NCI-H2029 treated with DMSO at 0.1 percent for 48 hours (cell line): ENCODE measurements around the gene ACO2.
A peak's percentile ranks its signal among the peaks of the same experiment; 100 is the strongest.

Experiments
- DNase-seq: peaks from one replicate; lab custom pipeline; 2025; lab: John Stamatoyannopoulos, UW

Gene ACO2

DNA sequence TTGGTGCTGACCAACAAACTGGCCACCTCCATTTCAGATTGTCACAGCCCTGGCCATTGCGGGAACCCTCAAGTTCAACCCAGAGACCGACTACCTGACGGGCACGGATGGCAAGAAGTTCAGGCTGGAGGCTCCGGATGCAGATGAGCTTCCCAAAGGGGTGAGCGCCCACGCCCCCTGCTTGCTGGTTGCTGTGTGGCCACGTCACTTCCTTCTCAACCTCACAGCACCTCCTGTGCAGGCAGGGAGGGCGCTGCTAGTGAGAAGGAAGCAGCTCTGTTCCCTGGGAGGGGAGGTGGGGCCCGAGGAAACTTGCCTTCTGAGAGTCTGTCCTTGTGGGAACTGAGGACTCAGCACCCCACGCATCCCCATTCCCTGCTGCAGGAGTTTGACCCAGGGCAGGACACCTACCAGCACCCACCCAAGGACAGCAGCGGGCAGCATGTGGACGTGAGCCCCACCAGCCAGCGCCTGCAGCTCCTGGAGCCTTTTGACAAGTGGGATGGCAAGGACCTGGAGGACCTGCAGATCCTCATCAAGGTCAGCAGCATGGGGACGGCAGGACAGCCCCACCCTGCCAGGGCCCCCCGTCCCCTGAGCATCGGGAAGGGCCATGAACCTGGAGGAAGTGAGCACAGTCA, 56.0 kb downstream of the ACO2 start:
- DNase-seq = no peak

DNA sequence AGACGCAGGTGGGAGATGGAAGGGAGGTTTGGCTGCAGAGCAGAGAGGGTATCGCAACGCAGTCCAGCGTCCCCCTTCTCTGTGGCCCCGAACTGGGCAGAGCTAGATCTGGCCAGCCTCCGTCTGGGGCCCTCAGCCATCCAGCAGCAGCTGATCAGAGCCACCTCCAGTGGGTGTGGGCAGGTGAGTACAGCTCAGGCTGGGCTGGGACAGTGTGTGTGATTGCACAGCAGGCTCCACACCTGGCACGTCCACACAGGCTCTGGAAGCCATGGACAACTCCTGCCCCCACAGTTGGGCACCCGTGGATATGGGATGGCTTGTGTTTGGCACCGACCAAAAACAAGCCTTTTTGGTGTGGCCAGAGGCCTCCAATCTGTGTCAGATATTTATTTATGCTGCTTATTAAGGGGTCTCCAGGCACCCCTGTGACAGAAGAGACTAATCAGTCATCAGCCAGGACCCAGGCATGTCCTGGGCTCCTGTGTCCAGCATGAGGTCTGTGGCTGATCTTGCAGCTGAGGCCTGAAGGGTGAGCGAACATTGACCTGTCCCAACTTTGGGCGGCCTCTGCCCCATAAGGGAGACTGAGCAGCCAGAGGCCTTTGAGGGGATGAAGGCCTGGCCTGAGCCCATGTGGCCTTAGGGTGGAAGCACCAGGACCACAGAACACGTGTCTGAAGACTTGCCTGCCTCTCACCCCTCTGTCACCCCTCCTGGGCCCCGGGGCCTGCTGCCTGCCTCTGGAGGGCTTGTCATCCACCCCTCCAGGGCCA, 56.7 kb downstream of the ACO2 start:
- DNase-seq = no peak

DNA sequence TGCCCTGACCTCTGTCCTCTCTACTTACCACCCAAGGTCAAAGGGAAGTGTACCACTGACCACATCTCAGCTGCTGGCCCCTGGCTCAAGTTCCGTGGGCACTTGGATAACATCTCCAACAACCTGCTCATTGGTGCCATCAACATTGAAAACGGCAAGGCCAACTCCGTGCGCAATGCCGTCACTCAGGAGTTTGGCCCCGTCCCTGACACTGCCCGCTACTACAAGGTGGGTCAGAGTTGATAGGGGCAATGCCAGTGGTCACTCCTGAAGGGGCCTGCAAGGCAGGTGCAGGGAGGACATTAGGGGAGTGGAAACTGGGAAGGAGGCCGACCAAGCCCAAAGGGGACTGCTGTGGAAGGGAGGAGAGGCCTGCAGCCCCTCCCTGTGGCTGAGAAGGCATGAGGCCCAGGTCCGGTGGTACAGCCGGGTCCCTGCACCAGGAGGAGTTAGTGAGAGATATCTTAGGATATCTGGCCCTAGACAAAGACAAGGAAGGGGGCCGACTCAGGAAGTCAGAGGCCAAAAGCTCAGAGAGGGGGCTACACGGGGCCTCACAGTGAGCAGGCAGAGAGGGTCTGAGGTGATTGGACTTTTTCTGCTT, 57.4 kb downstream of the ACO2 start:
- DNase-seq = no peak

DNA sequence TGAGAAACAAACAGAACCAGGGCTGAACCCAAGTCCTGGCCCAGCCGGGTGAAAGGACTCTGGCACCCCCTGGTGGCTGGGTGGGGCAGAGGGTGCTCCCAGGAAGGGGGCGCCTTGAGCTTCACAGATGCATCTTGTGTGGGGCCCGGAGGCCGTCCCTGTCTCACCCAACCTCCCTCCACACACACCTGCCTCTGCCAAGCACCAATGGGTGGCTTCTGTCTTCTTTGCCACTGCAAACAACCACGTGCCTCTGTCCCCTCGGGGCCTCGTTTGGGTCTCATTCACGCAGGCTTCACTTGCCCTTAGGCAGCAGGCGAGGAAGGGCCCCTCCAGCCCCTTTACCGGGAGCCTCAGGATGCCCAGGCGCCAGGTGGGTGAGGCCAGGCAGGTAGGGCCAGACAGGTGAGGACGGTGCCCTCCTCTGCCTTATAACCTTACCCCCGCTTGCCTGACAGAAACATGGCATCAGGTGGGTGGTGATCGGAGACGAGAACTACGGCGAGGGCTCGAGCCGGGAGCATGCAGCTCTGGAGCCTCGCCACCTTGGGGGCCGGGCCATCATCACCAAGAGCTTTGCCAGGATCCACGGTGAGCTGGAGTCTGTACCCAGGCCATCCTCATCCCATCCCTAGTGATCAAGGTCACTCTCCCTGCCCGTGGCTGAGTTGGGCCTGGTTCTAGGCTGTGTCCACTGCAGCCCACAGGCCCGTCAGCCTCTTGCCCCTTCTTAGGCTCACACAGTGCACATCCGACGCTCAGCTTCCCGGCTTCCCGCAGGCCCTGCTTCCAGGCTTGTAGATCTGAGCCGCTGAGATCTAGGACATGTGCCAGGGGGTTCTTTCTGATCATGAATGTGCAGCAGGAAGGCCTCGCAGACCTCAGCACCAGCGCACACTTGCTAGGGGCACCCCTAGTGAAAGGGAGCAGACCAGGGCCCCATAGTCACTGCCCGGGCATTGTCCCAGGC, 58.2 kb downstream of the ACO2 start:
- no peak for DNase-seq

DNA sequence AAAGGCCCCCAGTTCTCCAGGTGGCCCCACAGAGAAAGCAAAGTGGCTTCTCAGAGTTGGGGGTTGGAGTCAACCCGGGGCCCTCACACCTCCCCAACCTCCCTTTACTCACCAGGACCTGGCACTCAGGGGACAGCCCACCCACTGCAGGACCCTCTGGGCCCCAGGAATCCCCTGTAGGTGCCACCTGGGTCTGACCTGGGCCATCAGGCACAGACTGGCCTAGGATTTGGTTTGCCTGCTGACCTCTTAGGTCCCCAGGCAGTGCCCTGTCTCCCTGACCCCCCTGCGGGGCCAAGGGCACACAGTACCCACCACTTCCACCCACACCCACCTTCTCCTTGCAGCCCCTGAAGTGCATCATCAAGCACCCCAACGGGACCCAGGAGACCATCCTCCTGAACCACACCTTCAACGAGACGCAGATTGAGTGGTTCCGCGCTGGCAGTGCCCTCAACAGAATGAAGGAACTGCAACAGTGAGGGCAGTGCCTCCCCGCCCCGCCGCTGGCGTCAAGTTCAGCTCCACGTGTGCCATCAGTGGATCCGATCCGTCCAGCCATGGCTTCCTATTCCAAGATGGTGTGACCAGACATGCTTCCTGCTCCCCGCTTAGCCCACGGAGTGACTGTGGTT, 59.3 kb downstream of the ACO2 start:
- no peak for DNase-seq

DNA sequence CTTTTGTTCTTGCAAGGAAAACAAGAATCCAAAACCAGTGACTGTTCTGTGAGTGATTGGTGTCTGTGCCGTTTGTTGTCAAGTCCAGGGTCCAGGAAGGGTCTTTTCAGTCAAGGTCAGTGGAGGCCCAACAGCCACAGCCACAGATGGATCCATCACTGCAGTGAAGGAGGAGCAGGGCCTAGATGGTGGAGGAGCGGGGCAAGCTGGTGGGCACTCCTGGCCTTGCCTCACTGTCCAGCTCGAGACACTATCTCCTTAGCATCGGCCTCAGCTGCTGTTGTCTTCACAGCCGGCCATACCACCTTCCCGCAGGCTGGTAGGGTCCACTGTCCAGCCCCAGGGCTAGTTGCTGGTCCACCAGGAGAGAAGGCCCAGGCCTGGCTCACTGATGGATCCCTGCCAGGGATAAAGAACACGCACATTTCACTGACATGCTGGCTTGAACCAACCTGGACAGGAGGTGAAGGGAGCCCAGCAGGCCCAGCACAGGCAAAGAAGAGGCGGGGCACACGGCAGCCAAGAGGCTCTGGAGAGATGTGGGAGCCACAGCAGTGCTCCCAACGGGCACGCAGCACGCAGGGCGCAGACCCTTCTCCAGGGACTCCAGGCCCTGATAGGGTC, 60.1 kb downstream of the ACO2 start:
- DNase-seq = no peak

DNA sequence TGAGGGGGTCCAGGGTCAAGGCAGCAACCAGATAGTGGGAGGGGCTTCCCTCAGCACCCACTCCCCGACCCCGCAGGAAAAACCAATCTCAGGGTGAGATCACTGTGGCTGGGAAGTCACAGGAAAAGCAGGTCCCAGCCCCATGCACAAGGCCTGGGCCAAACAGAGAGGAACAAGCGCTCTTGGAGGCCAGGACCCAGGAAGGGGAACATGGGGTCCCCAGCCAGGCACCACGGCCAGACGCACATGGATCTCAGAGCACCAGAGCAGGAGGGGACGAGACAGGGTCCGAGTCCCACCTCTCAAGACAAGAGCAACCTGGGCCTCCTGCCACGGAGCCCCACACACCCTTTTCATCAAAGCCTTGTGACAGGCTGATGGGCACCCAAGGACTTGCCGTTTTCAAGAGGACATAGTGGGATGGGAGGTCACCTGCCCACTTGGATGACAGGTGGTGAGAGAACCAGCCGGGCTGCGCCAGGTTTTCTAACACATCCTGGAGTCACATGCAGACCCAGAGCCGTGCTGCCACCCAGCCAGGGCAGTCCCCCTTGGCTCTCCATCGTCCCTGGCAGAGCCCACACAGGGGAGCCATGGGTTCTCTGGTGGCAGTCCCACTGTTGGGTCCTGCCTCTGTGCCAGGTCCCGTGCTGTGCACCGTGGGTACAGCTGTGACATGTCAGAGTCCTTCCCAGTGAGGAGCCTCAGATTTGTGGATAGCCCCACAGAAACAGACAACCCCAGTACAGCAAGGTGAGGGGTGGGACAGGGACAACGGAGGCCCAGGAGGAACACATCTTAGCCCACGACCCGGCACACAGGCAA, 62.2 kb downstream of the ACO2 start:
- no peak for DNase-seq

DNA sequence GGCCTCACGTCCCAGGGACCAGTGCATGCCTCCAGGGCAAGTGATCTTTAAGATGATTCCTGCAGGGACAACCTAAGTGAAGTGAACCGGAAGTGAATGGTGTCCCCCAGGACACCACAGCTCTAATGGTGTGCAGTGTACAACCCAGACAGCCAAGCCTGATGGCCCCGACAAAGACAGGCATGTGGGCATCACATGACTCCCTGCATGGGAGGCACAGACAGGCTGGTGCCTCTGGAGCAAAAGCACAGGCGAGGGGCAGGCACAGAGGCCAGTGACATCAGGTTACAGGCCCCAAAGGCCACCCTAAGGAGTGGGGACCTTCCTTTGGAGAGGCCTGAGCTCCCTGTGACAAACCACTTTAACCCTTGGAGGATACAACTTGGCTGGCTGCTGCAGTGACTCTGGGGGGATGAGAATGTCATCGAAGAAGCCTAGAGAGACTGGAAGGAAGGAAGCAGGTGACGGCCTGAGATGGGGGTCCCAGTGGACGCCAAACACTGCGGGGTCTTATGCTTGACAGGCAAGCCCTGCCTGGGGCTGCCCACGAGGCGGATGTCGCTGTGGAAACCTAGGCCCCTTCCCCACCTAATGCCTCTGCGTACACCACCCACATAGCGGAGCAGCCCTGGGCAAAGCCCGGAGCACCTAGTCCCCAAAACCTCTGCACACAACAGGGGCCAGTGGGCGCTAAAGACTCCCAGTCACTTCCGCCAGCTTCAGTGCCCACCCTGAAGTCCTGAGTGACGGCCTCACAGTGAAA, 63.0 kb downstream of the ACO2 start:
- no peak for DNase-seq

DNA sequence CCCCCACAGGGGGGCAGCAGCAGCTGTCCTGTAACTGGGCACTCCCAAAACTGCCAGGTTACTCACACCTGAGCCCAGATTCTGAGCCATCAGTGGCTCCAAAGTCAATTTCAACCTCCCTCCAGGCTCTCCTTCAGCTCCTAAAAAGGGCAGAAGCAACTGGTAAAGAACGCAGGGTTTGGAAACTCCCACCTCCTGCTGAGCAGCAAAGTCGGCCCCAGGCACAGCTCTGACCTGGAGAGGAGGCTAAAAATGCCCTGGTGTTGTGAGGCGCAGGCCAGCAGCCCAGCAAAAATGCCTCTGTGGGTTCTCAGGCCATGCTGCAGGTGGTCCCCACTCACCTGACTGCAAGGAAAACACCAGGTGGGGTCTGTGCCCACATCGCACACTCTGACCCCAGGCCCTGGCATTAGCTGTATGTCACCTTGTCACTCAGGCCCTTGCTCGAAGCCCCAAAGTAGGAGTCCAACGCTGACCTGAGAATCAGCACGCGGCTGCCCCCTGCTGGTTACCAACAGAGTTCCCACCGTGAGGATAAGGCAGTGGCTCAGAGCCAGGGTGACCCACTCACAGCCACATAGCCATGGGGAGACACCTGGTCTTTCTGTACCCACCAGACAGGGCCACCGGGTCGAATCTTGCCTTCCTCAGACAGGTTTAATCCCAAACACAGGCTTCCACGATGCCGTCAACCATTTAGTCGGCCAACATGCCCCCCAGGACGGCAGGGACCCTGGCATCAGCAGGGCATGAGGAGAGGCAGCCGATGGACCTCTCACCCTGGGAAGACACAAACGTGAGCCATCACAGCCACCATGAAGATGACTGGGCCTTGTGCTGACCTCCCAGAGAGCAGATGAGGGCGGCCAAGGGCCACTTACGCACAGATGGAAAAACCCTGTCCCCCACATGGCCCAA, 64.2 kb downstream of the ACO2 start:
- DNase-seq = peak; percentile 19

DNA sequence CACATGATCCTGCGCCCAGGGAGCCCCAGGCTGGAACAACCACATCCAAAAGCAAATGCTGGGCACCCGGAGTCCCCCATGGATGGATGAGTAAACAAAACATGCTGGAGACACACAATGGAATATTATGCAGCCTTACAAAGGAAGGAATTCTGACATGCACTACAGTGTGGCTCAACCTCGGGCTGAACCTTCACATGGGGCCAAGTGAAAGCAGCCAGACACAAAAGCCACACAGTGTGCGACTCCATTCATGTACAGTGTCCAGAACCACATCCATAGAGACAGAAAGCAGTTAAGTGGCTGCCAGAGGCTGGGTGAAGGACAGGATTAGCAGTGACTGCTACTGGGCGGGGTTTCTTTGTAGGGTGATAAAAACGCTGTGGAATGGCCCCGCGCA, 65.3 kb downstream of the ACO2 start:
- no peak for DNase-seq

DNA sequence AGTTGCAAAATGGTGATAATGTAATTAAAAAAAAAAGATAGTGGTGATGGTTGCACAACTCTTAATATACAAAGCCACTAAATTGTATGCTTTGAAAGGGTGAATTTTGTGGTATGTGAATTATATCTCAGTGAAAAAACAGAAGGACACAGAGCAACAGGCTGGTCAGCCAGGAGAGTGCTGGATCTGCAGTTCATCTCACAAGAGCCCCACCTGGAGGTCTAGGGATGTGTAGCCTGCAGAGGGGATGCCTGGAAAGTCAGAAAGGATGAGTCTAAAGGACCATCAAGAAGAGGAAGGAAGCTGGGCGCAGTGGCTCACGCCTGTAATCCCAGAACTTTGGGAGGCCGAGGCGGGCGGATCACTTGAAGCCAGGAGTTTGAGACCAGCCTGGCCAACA, 66.3 kb downstream of the ACO2 start:
- DNase-seq = no peak

DNA sequence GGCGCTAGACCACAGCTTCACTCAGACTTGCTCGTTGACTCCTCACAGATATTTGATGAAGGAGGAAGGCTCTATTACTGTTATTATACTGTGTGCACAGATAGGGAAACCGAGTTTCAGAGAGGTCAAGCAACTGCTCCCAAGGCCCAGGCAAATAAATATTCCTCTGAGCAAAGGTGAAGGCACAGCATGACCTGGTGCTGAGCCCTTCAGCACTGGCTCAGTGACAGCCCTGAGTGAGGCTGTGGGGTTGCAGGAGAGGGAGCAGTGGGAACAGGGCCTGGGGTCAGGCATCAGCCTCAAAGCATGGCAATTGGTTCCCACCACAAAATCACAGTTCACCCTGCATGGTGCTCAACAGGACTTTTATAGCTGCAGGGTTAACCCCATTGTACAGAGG, 68.3 kb downstream of the ACO2 start:
- DNase-seq = no peak

DNA sequence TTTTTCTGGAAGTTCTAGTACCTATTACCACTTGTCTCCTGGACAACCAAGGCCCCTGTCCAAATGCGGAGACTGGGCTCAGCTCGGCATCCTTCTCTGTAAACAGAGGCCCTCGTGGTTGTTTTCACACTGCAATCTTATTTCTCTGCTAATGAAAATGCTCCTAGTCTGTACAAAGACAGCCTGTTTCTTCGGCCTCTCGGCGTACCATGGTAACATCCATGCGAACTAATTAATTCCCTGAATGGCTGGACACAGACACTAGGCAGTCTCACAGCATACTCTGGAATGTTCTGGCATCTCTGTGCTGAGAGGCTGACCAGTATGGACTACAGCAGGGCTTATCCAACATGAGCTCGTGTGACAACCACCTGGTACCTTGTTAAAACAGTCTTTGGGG, 69.7 kb downstream of the ACO2 start:
- no peak for DNase-seq

DNA sequence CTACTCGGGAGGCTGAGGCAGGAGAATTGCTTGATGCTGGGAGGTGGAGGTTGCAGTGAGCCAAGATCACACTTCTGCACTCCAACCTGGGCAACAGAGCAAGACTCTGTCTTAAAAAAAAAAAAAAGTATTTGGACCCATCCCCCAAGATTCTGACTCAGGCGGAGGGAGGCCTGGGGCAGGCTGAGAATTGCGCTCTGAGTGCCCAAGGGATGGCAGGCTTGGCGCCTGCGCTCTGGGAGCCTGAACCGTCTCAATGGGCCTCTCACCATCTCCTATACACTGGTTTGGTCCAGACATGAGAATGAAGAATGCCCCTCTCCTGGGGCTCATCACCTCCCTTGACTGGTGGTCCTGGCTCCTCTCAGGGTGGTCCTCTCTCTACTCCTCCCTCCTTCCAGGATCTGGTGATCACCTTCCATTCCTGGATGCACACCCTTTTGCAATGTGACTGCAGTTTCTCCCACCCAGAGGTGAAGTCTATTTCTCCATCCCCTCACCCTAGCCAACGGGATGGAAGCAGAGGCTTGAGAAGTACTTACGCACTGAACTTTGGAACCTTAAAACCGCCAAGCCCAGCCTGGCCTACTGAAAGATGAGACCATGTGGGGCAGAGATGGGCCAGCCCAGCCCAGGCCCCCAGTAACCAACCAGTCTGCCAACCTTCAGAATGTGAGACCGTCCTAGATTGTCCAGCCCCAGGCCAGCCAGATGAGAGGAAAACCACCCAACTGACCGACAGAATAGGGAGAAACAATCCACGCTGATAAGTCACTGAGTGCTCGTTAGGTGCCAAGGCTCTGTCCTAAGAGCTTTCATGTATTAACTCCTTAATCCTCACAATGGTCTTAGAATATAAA, 70.5 kb downstream of the ACO2 start:
- DNase-seq = no peak

DNA sequence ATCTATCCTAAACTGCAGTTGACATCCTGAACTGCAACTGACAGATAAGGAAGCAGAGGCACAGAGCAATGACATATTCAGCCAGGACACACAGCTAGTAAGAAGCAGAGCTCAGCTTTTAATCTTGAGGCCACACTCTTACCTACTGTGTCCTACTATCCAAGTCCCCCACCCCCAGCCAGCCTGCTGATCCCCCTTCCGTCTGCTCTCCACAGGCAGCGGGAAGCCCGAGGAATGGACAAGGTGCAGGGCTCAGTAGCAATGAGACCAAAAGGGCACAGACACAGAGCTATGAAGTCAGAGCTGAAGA, 71.0 kb downstream of the ACO2 start:
- DNase-seq = no peak

DNA sequence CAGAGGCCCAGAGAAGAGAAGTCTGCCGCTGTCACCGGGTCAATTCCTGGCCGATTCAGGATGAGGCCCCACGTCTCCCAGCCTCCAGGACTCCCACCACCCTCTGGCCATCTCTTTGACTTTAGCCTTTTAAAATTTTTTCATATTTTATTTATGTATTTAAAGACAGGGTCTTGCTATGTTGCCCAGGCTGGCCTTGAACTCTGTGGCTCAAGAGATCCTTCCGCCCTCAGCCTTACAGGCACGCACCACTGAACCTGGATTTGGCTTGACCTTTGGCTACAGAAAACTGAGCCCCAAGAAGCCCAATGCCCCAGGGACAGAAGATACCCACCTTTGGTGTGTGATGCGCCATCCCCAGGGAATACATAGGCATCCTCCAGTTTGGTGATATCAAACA, 71.4 kb downstream of the ACO2 start:
- DNase-seq = no peak

DNA sequence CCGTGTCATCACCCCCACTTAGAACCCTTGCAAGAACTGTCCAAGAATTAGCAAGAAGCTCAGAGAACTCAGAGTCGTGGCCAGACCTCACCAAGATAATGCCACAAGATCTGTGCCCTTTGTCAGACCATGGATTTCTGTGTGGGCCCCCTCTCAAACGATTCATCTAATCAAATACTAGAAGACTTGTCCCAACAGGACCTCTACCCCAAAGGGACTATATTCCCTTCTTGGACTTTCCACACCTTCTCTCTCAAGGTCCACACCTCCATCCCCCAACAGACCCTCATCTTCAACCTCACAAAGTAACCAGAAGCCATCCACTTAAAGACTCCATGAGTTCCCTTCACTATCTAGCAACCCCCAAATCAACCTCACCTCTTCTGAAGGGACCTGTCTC, 72.6 kb downstream of the ACO2 start:
- no peak for DNase-seq

DNA sequence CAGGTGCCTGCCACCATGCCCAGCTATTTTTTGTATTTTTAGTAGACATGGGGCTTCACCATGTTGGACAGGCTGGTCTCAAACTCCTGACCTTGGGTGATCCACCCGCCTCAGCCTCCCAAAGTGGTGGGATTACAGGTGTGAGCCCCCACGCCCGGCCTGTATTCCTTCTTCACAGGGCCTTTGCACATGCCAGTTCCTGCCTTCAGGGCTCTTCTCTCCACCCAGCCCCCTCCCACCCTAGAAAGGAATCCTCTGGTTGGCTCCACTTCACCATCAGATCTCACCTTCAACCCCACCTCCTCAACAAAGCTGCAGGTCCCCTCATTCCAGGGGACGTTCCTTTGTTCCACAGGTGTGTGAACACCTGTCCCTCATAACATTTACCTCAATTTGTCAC, 73.3 kb downstream of the ACO2 start:
- DNase-seq = no peak
